ENCODE results near the gene NRG2.

DNA sequence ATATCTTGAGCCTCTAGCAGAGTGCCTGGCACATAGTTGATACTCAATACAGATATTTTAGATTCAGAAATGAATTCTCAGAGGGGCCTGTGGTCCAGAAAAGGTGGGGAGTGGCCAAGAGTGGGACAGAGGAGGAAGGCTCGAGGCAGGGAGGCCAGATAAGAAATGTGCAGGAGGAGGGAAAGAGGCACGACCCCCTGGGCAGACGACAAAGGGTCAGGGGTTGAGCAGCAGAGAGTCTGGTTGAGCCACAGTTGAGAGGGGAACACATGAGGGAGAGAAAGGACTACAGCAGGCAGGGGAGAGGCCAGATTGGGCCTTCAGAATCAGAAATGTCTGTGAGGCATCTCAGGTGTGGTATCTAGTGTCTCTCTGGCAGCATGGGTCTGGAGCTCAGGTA, 158.4 kb downstream of the NRG2 start:
- TF ChIP-seq, protein P1, sequence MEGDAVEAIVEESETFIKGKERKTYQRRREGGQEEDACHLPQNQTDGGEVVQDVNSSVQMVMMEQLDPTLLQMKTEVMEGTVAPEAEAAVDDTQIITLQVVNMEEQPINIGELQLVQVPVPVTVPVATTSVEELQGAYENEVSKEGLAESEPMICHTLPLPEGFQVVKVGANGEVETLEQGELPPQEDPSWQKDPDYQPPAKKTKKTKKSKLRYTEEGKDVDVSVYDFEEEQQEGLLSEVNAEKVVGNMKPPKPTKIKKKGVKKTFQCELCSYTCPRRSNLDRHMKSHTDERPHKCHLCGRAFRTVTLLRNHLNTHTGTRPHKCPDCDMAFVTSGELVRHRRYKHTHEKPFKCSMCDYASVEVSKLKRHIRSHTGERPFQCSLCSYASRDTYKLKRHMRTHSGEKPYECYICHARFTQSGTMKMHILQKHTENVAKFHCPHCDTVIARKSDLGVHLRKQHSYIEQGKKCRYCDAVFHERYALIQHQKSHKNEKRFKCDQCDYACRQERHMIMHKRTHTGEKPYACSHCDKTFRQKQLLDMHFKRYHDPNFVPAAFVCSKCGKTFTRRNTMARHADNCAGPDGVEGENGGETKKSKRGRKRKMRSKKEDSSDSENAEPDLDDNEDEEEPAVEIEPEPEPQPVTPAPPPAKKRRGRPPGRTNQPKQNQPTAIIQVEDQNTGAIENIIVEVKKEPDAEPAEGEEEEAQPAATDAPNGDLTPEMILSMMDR (IDR thresholded peaks at IDR 0.05; ENCODE audit: low read depth, low read length, poor library complexity, severe bottlenecking) = no peak
- no peak for TF ChIP-seq EZH2phosphoT487 (IDR thresholded peaks at IDR 0.05; ENCODE audit: borderline replicate concordance, low read length)
